CD4-positive, CD25-positive, alpha-beta regulatory T cell (primary cell): ENCODE data around the gene RAB3GAP2. TPM values are rescaled to one million over a fixed set of nuclear protein-coding genes. Genes with fewer than 3 reads are reported as not detected.

Experiments
- ATAC-seq, 2 donors: fragments of 150-1000 bp; cut with Tn5 transposase; one replicate each; pipeline ENCODE4 v1.10.0; 2021; ENCODE audit warnings: low read depth in 2 of 2, moderate number of reproducible peaks in 2 of 2, moderate library complexity in 1 of 2
- DNase-seq, 3 donors: peaks; one replicate each; pipeline versions ENCODE4 v3.0.0 to v3.0.0-alpha.2; 2012 to 2022; ENCODE audit warnings: mixed read lengths in 1 of 3
- H3K27ac ChIP-seq: one replicate; pipeline ENCODE4 v1.7.0; 2013; ENCODE audit warnings: mild to moderate bottlenecking, low read length; ENCODE audit not compliant: insufficient read depth, poor library complexity, severe bottlenecking
- H3K27me3 ChIP-seq: one replicate; pipeline ENCODE4 v1.7.0; 2013; ENCODE audit warnings: low read length; ENCODE audit not compliant: control insufficient read depth, insufficient read depth
- H3K36me3 ChIP-seq: one replicate; pipeline ENCODE4 v1.7.0; 2013; ENCODE audit warnings: mild to moderate bottlenecking, low read length, moderate library complexity; ENCODE audit not compliant: control insufficient read depth, insufficient read depth
- H3K4me1 ChIP-seq: 2 replicates; pipeline ENCODE4 v1.7.0; 2013; ENCODE audit warnings: mild to moderate bottlenecking, low read length; ENCODE audit not compliant: insufficient read depth, control insufficient read depth, poor library complexity, severe bottlenecking
- H3K4me3 ChIP-seq: one replicate; pipeline ENCODE4 v1.7.0; 2013; ENCODE audit warnings: low read depth, mild to moderate bottlenecking, low read length, moderate library complexity
- H3K9me3 ChIP-seq, 2 experiments: 1 replicate in 1 of 2; 2 replicates in 1 of 2; pipeline ENCODE4 v1.7.0; 2013; ENCODE audit warnings: low read length in 2 of 2, mild to moderate bottlenecking in 1 of 2, moderate library complexity in 1 of 2; ENCODE audit not compliant: control insufficient read depth in 2 of 2
- H3K27ac Mint-ChIP-seq, 3 donors: one replicate each; pipeline ENCODE4 v1.8.0; 2020 to 2022; ENCODE audit warnings: mild to moderate bottlenecking in 3 of 3, mixed read lengths in 3 of 3, moderate library complexity in 2 of 3
- H3K27me3 Mint-ChIP-seq: one replicate; pipeline ENCODE4 v1.8.0; 2022; ENCODE audit warnings: mild to moderate bottlenecking, mixed read lengths
- H3K36me3 Mint-ChIP-seq: one replicate; pipeline ENCODE4 v1.8.0; 2020; ENCODE audit warnings: mixed read lengths
- H3K4me1 Mint-ChIP-seq, 4 donors: one replicate each; pipeline ENCODE4 v1.8.0; 2020 to 2022; ENCODE audit warnings: mixed read lengths in 4 of 4, mild to moderate bottlenecking in 1 of 4
- H3K4me3 Mint-ChIP-seq, 4 donors: one replicate each; pipeline ENCODE4 v1.8.0; 2020 to 2022; ENCODE audit warnings: mild to moderate bottlenecking in 4 of 4, mixed read lengths in 4 of 4, moderate library complexity in 3 of 4
- H3K9me3 Mint-ChIP-seq, 7 donors: one replicate each; pipeline ENCODE4 v1.8.0; 2020 to 2022; ENCODE audit warnings: mixed read lengths in 7 of 7, mild to moderate bottlenecking in 3 of 7, moderate library complexity in 2 of 7
- polyA plus RNA-seq, 4 donors: library from polyadenylated mRNA; unstranded; fragments of 300-500 nt; fragmentation: Illumina TruSeq; gene quantifications; one replicate each; pipeline ENCODE4 v1.2.3, GENCODE V29; 2021
- total RNA-seq: library from RNA; stranded (reverse); gene quantifications from one replicate; pipeline ENCODE4 v1.2.3, GENCODE V29; 2022

Gene RAB3GAP2
- total RNA-seq (48.0 TPM), polyA plus RNA-seq (10 to 100 TPM; 13.7 to 23.2 (median 19.8) TPM)

- peaks cover 9 to 15% (median 12%) of the 10 kb centered on the region in 4 donors for H3K4me1 Mint-ChIP-seq
- H3K9me3 Mint-ChIP-seq = peaks cover 0 to 1% (median 0%) of the 10 kb centered on the region in 7 donors
- peak within 1 kb of the TSS in 1 of 3 donors; percentile 17 for H3K27ac Mint-ChIP-seq
- H3K4me3 ChIP-seq = peak within 1 kb of the TSS; percentile 95
- H3K4me3 Mint-ChIP-seq = no peak within 1 kb of the TSS
- peaks cover 13% of the 10 kb centered on the region for H3K27me3 Mint-ChIP-seq
- peaks cover 13% of the 10 kb centered on the region for H3K36me3 ChIP-seq
- ATAC-seq (peak; percentile 93 to 94), DNase-seq (peak; percentile 96 to 98 (median 97))
- peaks cover 11% of the 10 kb centered on the region for H3K36me3 Mint-ChIP-seq
- H3K27me3 ChIP-seq = no peaks in the 10 kb centered on the region
- peaks cover 31% of the 10 kb centered on the region for H3K4me1 ChIP-seq
- no peaks in the 10 kb centered on the region for H3K9me3 ChIP-seq
- H3K27ac ChIP-seq = peak within 1 kb of the TSS; percentile 86
These were observed at the start of gene RAB3GAP2 for GRCh38 chr1:220272047-220272840. Gene RAB3GAP2, minus strand, starts transcription at chr1:220272453. Its CDS starts 116 bp downstream, at chr1:220272337.

- H3K27ac Mint-ChIP-seq = no peak overlapping the region
- no peaks in the 10 kb centered on the region for H3K36me3 Mint-ChIP-seq
- ATAC-seq = no peak
- H3K36me3 ChIP-seq = no peaks in the 10 kb centered on the region
- DNase-seq = no peak
- H3K27me3 ChIP-seq = no peaks in the 10 kb centered on the region
- H3K4me1 Mint-ChIP-seq = no peaks in the 10 kb centered on the region
- H3K4me3 ChIP-seq = no peak overlapping the region
- peaks cover 14% of the 10 kb centered on the region for H3K27me3 Mint-ChIP-seq
- no peak overlapping the region for H3K27ac ChIP-seq
- no peak overlapping the region for H3K4me3 Mint-ChIP-seq
- no peaks in the 10 kb centered on the region for H3K4me1 ChIP-seq
- H3K9me3 Mint-ChIP-seq = no peaks in the 10 kb centered on the region
- H3K9me3 ChIP-seq = no peaks in the 10 kb centered on the region
These were observed 49.5 kb upstream of the RAB3GAP2 start for GRCh38 chr1:220321758-220322157.

GRCh38 chr1:220320709-220321108 is 48.5 kb upstream of the RAB3GAP2 start:
- DNase-seq (no peak), ATAC-seq (no peak)
- peaks cover 13% of the 10 kb centered on the region for H3K27me3 Mint-ChIP-seq
- Histone ChIP-seq H3K27ac (no peak overlapping the region), H3K9me3 (no peaks in the 10 kb centered on the region), H3K4me3 (no peak overlapping the region), H3K36me3 (no peaks in the 10 kb centered on the region), H3K4me1 (no peaks in the 10 kb centered on the region), H3K27me3 (no peaks in the 10 kb centered on the region)
- no peaks in the 10 kb centered on the region for H3K36me3 Mint-ChIP-seq
- H3K4me1 Mint-ChIP-seq = no peaks in the 10 kb centered on the region
- H3K9me3 Mint-ChIP-seq = peaks cover 0 to 2% (median 0%) of the 10 kb centered on the region in 7 donors
- H3K27ac Mint-ChIP-seq = no peak overlapping the region
- H3K4me3 Mint-ChIP-seq = no peak overlapping the region

GRCh38 chr1:220318673-220319072 is 46.4 kb upstream of the RAB3GAP2 start:
- H3K9me3 Mint-ChIP-seq = peaks cover 0 to 2% (median 0%) of the 10 kb centered on the region in 7 donors
- Histone ChIP-seq H3K4me3 (no peak overlapping the region), H3K36me3 (no peaks in the 10 kb centered on the region), H3K4me1 (no peaks in the 10 kb centered on the region), H3K9me3 (no peaks in the 10 kb centered on the region), H3K27ac (no peak overlapping the region), H3K27me3 (no peaks in the 10 kb centered on the region)
- H3K4me1 Mint-ChIP-seq = no peaks in the 10 kb centered on the region
- H3K27ac Mint-ChIP-seq = no peak overlapping the region
- peaks cover 5% of the 10 kb centered on the region for H3K27me3 Mint-ChIP-seq
- ATAC-seq = no peak
- H3K36me3 Mint-ChIP-seq = no peaks in the 10 kb centered on the region
- H3K4me3 Mint-ChIP-seq = no peak overlapping the region
- DNase-seq = no peak

- Histone ChIP-seq H3K36me3 (no peaks in the 10 kb centered on the region), H3K27me3 (no peaks in the 10 kb centered on the region), H3K4me1 (no peaks in the 10 kb centered on the region), H3K27ac (no peak overlapping the region), H3K9me3 (no peaks in the 10 kb centered on the region), H3K4me3 (no peak overlapping the region)
- Mint-ChIP-seq H3K27me3 (peaks cover 5% of the 10 kb centered on the region), H3K36me3 (no peaks in the 10 kb centered on the region), H3K4me1 (no peaks in the 10 kb centered on the region), H3K9me3 (peaks cover 0 to 2% (median 0%) of the 10 kb centered on the region in 7 donors), H3K4me3 (no peak overlapping the region), H3K27ac (no peak overlapping the region)
- no peak for DNase-seq
- no peak for ATAC-seq
These were observed 44.9 kb upstream of the RAB3GAP2 start for GRCh38 chr1:220317161-220317560.

- DNase-seq (no peak), ATAC-seq (no peak)
- Mint-ChIP-seq H3K27me3 (peaks cover 5% of the 10 kb centered on the region), H3K27ac (no peak overlapping the region), H3K4me3 (no peak overlapping the region), H3K9me3 (peaks cover 0 to 2% (median 0%) of the 10 kb centered on the region in 7 donors), H3K4me1 (no peaks in the 10 kb centered on the region), H3K36me3 (no peaks in the 10 kb centered on the region)
- Histone ChIP-seq H3K27me3 (no peaks in the 10 kb centered on the region), H3K4me1 (no peaks in the 10 kb centered on the region), H3K36me3 (no peaks in the 10 kb centered on the region), H3K27ac (no peak overlapping the region), H3K9me3 (no peaks in the 10 kb centered on the region), H3K4me3 (no peak overlapping the region)
These were observed 44.1 kb upstream of the RAB3GAP2 start for GRCh38 chr1:220316305-220316704.

- no peak for DNase-seq
- Mint-ChIP-seq H3K27ac (no peak overlapping the region), H3K9me3 (peaks cover 0 to 2% (median 0%) of the 10 kb centered on the region in 7 donors), H3K4me1 (no peaks in the 10 kb centered on the region), H3K36me3 (no peaks in the 10 kb centered on the region), H3K27me3 (peaks cover 5% of the 10 kb centered on the region), H3K4me3 (no peak overlapping the region)
- H3K4me3 ChIP-seq = no peak overlapping the region
- H3K27me3 ChIP-seq = no peaks in the 10 kb centered on the region
- H3K36me3 ChIP-seq = no peaks in the 10 kb centered on the region
- H3K4me1 ChIP-seq = no peaks in the 10 kb centered on the region
- H3K27ac ChIP-seq = no peak overlapping the region
- no peak for ATAC-seq
- H3K9me3 ChIP-seq = no peaks in the 10 kb centered on the region
These were observed 43.0 kb upstream of the RAB3GAP2 start for GRCh38 chr1:220315070-220315839.
